GM18519 (cell line): ENCODE measurements around the gene QRFP.

ENCODE experiments used
- ATAC-seq: cut with Tn5 transposase; IDR thresholded peaks from one replicate; pipeline ENCODE4 v1.9.1; 2021; ENCODE audit warnings: mild to moderate bottlenecking, moderate library complexity; ENCODE audit not compliant: unreplicated experiment, low FRiP score

QRFP gene

DNA sequence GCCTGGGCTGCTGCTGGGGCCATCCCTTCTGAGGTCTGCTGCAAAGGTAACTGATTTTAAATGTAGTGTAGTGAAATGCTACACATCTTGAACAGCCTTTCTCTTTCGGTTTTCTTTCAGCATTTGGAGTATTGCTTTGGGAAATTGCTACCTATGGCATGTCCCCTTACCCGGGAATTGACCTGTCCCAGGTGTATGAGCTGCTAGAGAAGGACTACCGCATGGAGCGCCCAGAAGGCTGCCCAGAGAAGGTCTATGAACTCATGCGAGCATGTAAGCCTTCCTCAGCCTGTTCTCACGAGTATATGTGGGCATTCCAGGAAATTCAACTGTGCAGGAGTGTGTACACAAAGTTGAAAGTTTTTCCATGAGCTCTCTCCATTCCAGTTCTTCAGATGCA, 18.3 kb downstream of the QRFP start:
- no peak for ATAC-seq

DNA sequence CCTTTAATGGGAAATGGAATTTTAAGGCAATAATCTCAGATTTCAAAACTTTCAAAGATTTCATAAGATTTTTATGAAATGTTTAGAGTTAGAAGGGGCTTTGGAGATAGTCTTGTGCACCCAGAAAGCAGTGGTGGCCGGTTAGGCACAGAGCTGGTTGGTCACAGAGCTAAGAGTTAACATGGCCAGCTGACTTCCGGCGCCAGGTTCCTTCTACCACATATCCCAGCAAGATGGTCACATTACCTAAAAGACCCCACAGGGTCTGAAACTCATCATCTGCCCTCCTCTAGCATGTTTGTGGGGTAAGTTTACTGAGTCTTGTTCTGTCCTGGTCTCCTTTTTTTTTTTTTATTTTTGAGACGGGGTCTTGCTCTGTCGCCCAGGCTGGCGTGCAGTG, 19.3 kb downstream of the QRFP start:
- ATAC-seq, result no peak

- ATAC-seq, result no peak
Measured at GRCh38 chr9:130874783-130875182, 21.8 kb downstream of the QRFP start.

- no peak for ATAC-seq
Measured at GRCh38 chr9:130873966-130874365, 22.6 kb downstream of the QRFP start.

- no peak for ATAC-seq
Measured at GRCh38 chr9:130872912-130873503, 23.6 kb downstream of the QRFP start.

GRCh38 chr9:130872508-130872907, 24.1 kb downstream of the QRFP start:
- no peak for ATAC-seq

- ATAC-seq, result no peak
Measured at GRCh38 chr9:130872093-130872492, 24.5 kb downstream of the QRFP start.

GRCh38 chr9:130871395-130872062, 25.1 kb downstream of the QRFP start:
- ATAC-seq, result no peak

DNA sequence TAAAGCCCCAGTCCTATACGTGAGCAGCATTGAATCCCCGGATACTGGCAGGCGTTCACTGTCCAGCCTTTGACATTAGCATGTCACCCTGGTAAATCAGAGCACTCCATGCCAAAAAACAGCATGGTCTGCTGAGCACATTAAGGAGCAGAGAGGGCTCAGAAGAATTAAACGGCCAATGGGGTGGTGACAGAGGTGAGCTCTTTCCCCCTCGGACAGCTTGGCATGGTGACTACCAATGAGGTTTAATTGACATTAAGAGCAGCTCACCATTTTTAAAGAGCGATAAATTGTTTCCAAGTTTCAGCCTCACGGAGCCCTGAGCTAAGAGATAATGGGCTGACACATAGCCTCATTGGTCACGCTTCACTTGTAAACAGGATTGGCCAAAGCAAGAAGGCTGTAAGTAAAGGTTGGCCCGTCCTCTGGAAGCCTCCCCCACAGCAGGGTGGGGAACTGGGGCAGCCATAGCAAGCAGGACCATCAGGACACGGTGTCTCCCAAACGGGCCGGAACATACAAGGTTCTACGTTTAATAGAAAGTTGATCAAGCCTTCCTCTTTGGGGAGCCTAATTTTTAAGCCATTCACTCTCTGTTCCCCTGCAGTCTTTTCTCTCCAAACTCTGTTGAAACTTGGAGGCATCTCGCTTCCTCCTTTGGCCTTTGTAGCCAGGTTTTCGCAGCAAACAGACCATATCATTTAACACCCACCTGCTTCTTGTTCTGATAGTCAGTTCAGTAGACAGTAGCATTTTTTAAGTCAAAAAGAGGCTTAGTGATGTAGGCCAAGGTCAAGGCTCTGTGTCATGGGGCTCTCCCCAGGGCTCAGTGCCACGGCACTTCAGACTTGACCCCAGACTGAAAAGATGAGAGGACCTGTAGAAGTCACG, 25.9 kb downstream of the QRFP start:
- ATAC-seq, result no peak

DNA sequence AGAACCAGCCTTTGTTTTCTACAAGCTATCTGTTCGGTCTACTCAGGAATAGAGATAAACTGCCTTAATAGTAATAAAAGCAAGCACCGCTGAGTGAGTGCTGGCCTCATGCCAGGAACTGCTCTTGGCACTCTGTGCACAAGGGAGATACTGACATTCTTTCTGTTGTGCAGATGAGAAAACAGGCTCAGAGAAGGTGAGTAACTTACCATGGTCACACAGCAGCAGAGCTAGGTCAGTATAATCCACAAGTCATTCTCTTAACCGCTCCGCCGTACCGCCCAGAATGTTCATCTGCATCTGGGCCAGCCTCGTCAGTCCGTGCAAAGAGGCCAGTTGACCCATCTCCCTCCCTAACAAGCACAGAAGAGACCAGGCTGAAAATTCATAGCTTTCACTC, 27.4 kb downstream of the QRFP start:
- ATAC-seq, result no peak

- ATAC-seq, result no peak
Measured at GRCh38 chr9:130868230-130868629, 28.4 kb downstream of the QRFP start.

GRCh38 chr9:130867556-130867955, 29.1 kb downstream of the QRFP start:
- ATAC-seq, result no peak

GRCh38 chr9:130866474-130866965, 30.1 kb downstream of the QRFP start:
- ATAC-seq, result no peak

- no peak for ATAC-seq
Measured at GRCh38 chr9:130865921-130866320, 30.7 kb downstream of the QRFP start.

DNA sequence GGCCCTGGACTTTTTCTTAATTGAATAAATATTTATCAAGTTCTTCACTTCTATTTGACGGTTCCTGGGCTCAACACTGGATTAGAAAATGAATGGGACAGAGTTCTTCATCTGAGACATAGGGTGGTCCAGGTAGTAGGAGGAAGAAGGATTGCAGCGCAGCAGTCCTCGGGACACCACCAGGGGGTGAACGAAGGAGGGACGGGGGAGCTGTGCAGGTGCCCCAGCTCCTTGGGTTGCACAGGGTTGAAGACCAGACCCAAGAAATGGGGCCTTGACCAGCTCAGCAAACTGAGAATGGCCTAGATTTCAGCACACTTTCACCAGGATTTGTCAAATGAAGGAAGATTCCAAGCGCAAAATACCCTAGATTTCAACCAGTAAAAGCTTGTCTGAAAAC, 32.1 kb downstream of the QRFP start:
- ATAC-seq, result no peak

GRCh38 chr9:130862747-130863146, 33.9 kb downstream of the QRFP start:
- ATAC-seq, result no peak

- no peak for ATAC-seq
Measured at GRCh38 chr9:130862217-130862616, 34.4 kb downstream of the QRFP start.

GRCh38 chr9:130861372-130862180, 35.0 kb downstream of the QRFP start:
- no peak for ATAC-seq

DNA sequence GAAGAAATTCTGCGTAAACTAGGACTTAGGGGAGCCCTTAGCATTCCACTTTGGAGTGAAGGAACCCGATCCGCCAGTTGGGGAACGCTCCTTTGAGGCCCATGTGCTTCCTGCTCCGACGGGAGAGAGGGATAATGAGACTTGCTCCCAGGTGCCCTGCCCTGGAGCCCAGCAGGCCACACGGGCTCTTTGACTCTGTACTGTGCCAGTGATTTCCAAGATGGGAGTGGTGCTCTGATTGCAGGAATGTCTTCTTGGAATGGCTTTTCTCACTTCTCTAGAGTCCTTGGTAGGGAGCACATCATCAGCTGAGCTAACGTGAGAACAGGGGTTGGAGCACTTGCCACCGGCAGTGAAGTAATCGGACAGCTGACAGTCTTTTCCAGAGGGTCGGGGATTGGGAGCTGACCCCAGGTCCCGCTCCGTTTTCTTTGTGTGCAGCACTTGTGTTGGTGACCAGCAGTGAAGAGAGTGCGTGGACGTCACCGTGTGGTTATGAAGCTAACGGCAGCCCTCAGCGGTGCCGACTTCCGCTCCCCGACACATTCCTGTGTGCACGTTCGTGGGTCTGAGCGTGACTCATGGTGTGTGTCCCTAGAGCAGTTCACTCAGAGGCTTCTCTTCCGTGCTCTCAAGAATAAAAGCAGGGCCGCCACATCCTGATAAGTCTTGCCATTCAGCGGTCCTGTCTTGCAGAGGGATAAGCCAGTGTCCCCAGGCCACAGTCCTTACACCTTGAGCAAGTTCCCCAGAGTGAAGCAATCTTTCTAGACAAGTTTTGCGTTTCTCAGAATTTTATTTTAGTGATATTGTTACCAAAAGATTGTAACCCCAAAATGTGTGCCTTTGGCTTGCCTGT, 35.9 kb downstream of the QRFP start:
- ATAC-seq, result no peak
